ENCODE measurements around the gene NLRP5. TPM values are rescaled to one million over a fixed set of nuclear protein-coding genes. Genes with fewer than 3 reads are reported as not detected.

Gene NLRP5
- polyA plus RNA-seq, 1 of the 3 experiments (the other 2 are of a cell fraction): not detected

- Histone ChIP-seq H3K27ac (ENCODE audit: low read depth in 2 of 2, low read length in 1 of 2) (no peak overlapping the region), H3K4me2 (no peak overlapping the region), H3K4me3 (ENCODE audit: low read depth in 2 of 2, low read length in 1 of 2) (no peak overlapping the region), H3K9me2 (no peaks in the 10 kb centered on the region), H2AFZ (ENCODE audit: low read depth) (no peak overlapping the region), H3K9ac (no peak overlapping the region), H3K9me3 (no peaks in the 10 kb centered on the region), H3K4me1 (ENCODE audit: control insufficient read depth in 1 of 2, insufficient read depth in 2 of 2, low read depth in 1 of 2, low read length in 1 of 2) (no peaks in the 10 kb centered on the region), H4K20me1 (ENCODE audit: insufficient read depth) (no peaks in the 10 kb centered on the region), H3K27me3 (ENCODE audit: insufficient read depth) (no peaks in the 10 kb centered on the region; the same call in 1 of the 2 replicates), H3K36me3 (replicated peaks in 1 of 2; ENCODE audit: control insufficient read depth in 1 of 2, insufficient read depth in 2 of 2, low read length in 1 of 2) (no peaks in the 10 kb centered on the region), H3F3A (replicated peaks; ENCODE audit: insufficient read depth) (no peaks in the 10 kb centered on the region), H3K79me2 (ENCODE audit: insufficient read depth) (no peaks in the 10 kb centered on the region)
- 1% methylated on average over 3 of the region's 3 CpGs for WGBS (ENCODE audit: low lambda C conversion rate)
- TF ChIP-seq NFIC (IDR thresholded peaks at IDR 0.05; ENCODE audit: borderline replicate concordance): no peak
- TF ChIP-seq NRF1 (IDR thresholded peaks at IDR 0.05; ENCODE audit: low read depth, low read length): no peak
- no peak for TF ChIP-seq CHD2 (IDR thresholded peaks at IDR 0.05; ENCODE audit: low read length, partially characterized antibody)
- no peak for TF ChIP-seq EP300 (IDR thresholded peaks at IDR 0.05; ENCODE audit: borderline replicate concordance in 1 of 2, low read depth in 1 of 2, low read length in 1 of 2)
- TF ChIP-seq USF2 (IDR thresholded peaks at IDR 0.05; ENCODE audit: borderline replicate concordance, low read depth, low read length): no peak
- TF ChIP-seq YY1 (IDR thresholded peaks at IDR 0.05; ENCODE audit: low read depth): no peak
- TF ChIP-seq EZH2phosphoT487 (IDR thresholded peaks at IDR 0.05; ENCODE audit: borderline replicate concordance, low read depth): no peak
- no peak for TF ChIP-seq RCOR1 (IDR thresholded peaks at IDR 0.05; ENCODE audit: low read length)
- TF ChIP-seq SIN3A (IDR thresholded peaks at IDR 0.05; ENCODE audit: borderline replicate concordance, low read depth, low read length): no peak
- TF ChIP-seq GATA2 (CRISPR knock-in tag; IDR thresholded peaks at IDR 0.05): no peak
- TF ChIP-seq USF1 (IDR thresholded peaks at IDR 0.05; ENCODE audit: borderline replicate concordance, low read depth): no peak
- TF ChIP-seq GABPA (IDR thresholded peaks at IDR 0.05; ENCODE audit: low read depth): no peak
- TF ChIP-seq REST (IDR thresholded peaks at IDR 0.05; ENCODE audit: low read depth, low read length): no peak
- no peak for TF ChIP-seq MXI1 (IDR thresholded peaks at IDR 0.05; ENCODE audit: low read depth, low read length)
- TF ChIP-seq TAF1 (IDR thresholded peaks at IDR 0.05; ENCODE audit: borderline replicate concordance, low read depth, low read length): no peak
- TF ChIP-seq IRF3 (IDR thresholded peaks at IDR 0.05; ENCODE audit: low read depth, low read length): no peak
- no peak for TF ChIP-seq POLR2AphosphoS5 (IDR thresholded peaks at IDR 0.05; ENCODE audit: low read depth, low read length)
- DNase-seq: no peak
- CTCF ChIA-PET: no interaction called here
- POLR2A ChIA-PET: no interaction called here
Observed at GRCh38 chr19:55973982-55974381, 12.6 kb upstream of the NLRP5 start.
